DOHH2 (cell line): ENCODE results near the gene MGAT4A.

Experiments
- H3F3A ChIP-seq: fragments of 200-600 bp; sonication (generic), shearing (Covaris generic); 2 replicates; pipeline ENCODE4 v1.6.0; 2016; ENCODE audit warnings: antibody characterized with exemption, mild to moderate bottlenecking; ENCODE audit not compliant: control insufficient read depth, insufficient read depth
- H3K27ac ChIP-seq: fragments of 200-600 bp; sonication (generic); 2 replicates; pipeline ENCODE4 v1.5.1; 2014; ENCODE audit warnings: low read depth, mild to moderate bottlenecking, low read length, moderate library complexity
- H3K27me3 ChIP-seq: fragments of 200-600 bp; sonication (generic); 2 replicates; pipeline ENCODE4 v1.6.1; 2014; ENCODE audit warnings: mild to moderate bottlenecking, low read length, mixed read lengths; ENCODE audit not compliant: control insufficient read depth
- H3K36me3 ChIP-seq: fragments of 200-600 bp; sonication (generic); 2 replicates; pipeline ENCODE4 v1.6.1; 2014; ENCODE audit warnings: mild to moderate bottlenecking, low read length, moderate library complexity, mixed read lengths; ENCODE audit not compliant: control insufficient read depth
- H3K4me1 ChIP-seq: fragments of 200-600 bp; sonication (generic); 2 replicates; pipeline ENCODE4 v1.6.1; 2014; ENCODE audit warnings: mild to moderate bottlenecking, low read length, mixed read lengths; ENCODE audit not compliant: control insufficient read depth
- H3K4me2 ChIP-seq: fragments of 200-600 bp; sonication (generic); 2 replicates; pipeline ENCODE4 v1.6.0; 2014; ENCODE audit warnings: mild to moderate bottlenecking, low read length, moderate library complexity
- H3K4me3 ChIP-seq: fragments of 200-600 bp; sonication (generic); 2 replicates; pipeline ENCODE4 v1.5.1; 2014; ENCODE audit warnings: mild to moderate bottlenecking, low read length, mixed read lengths
- H3K79me2 ChIP-seq: fragments of 200-600 bp; sonication (generic); 2 replicates; pipeline ENCODE4 v1.6.1; 2014; ENCODE audit warnings: mild to moderate bottlenecking, low read length, mixed read lengths; ENCODE audit not compliant: control insufficient read depth
- H3K9me2 ChIP-seq: fragments of 200-600 bp; sonication (generic); replicated peaks from 2 replicates; pipeline ENCODE4 v1.6.1; 2014; ENCODE audit warnings: mild to moderate bottlenecking, low read length, mixed read lengths; ENCODE audit not compliant: control insufficient read depth
- H3K9me3 ChIP-seq: fragments of 200-600 bp; sonication (generic); 2 replicates; pipeline ENCODE4 v1.6.1; 2014; ENCODE audit warnings: antibody characterized with exemption, low read length, mixed read lengths; ENCODE audit not compliant: control insufficient read depth, insufficient read depth
- H4K20me1 ChIP-seq: fragments of 200-600 bp; sonication (generic); 2 replicates; pipeline ENCODE4 v1.6.0; 2014; ENCODE audit warnings: low read depth, mild to moderate bottlenecking, antibody characterized with exemption, low read length, moderate library complexity; ENCODE audit not compliant: control insufficient read depth, insufficient read depth
- CTCF ChIP-seq: fragments of 200-600 bp; sonication (generic); IDR thresholded peaks from one replicate; pipeline ENCODE4 v1.5.1; 2014; ENCODE audit warnings: antibody characterized with exemption, mild to moderate bottlenecking, low read depth, low read length; ENCODE audit not compliant: poor library complexity, severe bottlenecking
- EZH2phosphoT487 ChIP-seq: fragments of 200-600 bp; sonication (generic); IDR thresholded peaks from 2 replicates; pipeline ENCODE4 v1.6.1; 2017; ENCODE audit warnings: borderline replicate concordance, mild to moderate bottlenecking, antibody characterized with exemption, low read length, moderate library complexity, mixed read lengths

MGAT4A gene

DNA sequence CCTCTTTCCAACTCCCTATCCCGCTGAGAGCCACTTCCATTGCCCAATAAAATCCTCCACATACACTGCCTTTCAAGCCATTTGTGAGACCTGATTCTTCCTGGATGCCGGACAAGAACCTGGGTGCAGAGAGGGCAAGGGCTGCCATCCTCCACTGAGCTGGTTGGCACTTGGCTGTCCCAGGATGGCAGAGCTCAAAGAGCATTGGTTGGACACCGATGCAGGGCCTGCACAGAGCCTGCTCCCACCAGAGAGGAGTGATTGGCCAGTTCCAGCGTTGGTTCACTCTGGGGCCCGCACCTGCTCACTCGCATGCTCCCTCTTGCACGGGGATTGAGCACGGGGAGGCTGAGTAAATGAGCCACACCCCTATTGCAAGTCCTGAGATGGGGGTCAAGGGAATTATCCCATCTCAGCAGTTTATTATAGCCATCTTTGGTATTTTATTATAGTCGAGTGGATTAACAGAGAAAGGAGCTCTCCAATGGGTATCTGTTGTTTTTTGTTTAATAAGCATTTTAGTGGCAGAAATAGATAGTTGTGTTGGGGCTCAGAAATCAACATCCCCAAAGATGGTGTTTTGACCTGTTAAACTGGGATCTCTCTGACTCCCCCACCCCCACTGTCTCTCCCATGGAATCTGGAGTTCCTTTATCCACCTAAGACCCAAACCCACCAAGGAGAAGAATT lies 19.8 kb upstream of the MGAT4A start:
- H3K9me2 ChIP-seq, result no peaks in the 10 kb centered on the region
- no peaks in the 10 kb centered on the region for H3K36me3 ChIP-seq
- peaks cover 5% of the 10 kb centered on the region; the same call in 1 of the 2 replicates for H3K9me3 ChIP-seq
- TF ChIP-seq EZH2phosphoT487 (no peak), CTCF (no peak)
- no peak overlapping the region for H3K27ac ChIP-seq
- no peak overlapping the region for H3K4me3 ChIP-seq
- no peaks in the 10 kb centered on the region for H4K20me1 ChIP-seq
- H3K27me3 ChIP-seq, result no peaks in the 10 kb centered on the region
- no peaks in the 10 kb centered on the region for H3F3A ChIP-seq
- no peak overlapping the region for H3K4me2 ChIP-seq
- no peaks in the 10 kb centered on the region for H3K79me2 ChIP-seq
- peaks cover 19% of the 10 kb centered on the region for H3K4me1 ChIP-seq

DNA sequence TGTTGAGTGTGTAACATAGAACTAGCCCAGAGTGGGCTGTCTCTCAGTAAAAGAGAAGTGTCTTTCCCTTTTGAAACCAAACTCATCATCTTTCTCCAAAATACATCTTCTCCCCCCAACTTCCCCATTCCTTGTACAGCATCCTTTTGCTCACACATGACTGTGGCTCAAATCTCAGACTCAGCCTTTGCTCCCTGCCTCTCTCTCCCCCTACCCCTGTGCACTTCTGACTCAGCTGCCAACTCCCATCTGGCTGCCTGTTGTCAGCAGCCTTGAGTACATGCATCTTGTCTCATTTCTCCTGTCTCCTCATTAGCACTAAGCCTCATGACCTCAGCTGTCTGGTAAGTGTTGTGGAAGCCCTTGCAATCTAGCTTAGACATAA lies 18.1 kb upstream of the MGAT4A start:
- Histone ChIP-seq H3K4me3 (peak overlapping the region; percentile 30; the same call in 1 of the 2 replicates), H3K9me3 (peaks cover 5% of the 10 kb centered on the region; the same call in 1 of the 2 replicates), H3K4me2 (peak overlapping the region; percentile 58), H3K27ac (no peak overlapping the region), H4K20me1 (no peaks in the 10 kb centered on the region), H3K36me3 (no peaks in the 10 kb centered on the region), H3K9me2 (no peaks in the 10 kb centered on the region), H3K79me2 (no peaks in the 10 kb centered on the region), H3K4me1 (peaks cover 24% of the 10 kb centered on the region), H3K27me3 (no peaks in the 10 kb centered on the region), H3F3A (no peaks in the 10 kb centered on the region)
- TF ChIP-seq EZH2phosphoT487, result no peak
- TF ChIP-seq CTCF, result no peak

- H3K4me3 ChIP-seq, result peak overlapping the region; percentile 30; the same call in 1 of the 2 replicates
- no peaks in the 10 kb centered on the region for H3F3A ChIP-seq
- no peak for TF ChIP-seq CTCF
- no peak for TF ChIP-seq EZH2phosphoT487
- no peaks in the 10 kb centered on the region for H3K36me3 ChIP-seq
- H3K9me2 ChIP-seq, result no peaks in the 10 kb centered on the region
- H3K9me3 ChIP-seq, result peaks cover 5% of the 10 kb centered on the region; the same call in 1 of the 2 replicates
- H4K20me1 ChIP-seq, result no peaks in the 10 kb centered on the region
- no peak overlapping the region for H3K27ac ChIP-seq
- no peaks in the 10 kb centered on the region for H3K27me3 ChIP-seq
- H3K4me1 ChIP-seq, result peaks cover 27% of the 10 kb centered on the region
- peak overlapping the region; percentile 58 for H3K4me2 ChIP-seq
- no peaks in the 10 kb centered on the region for H3K79me2 ChIP-seq
Observed at GRCh38 chr2:98748292-98749065, 17.5 kb upstream of the MGAT4A start.
